Tibial nerve (tissue), 4 donors: ENCODE data around the gene CCDC88B. TPM values are rescaled to one million over a fixed set of nuclear protein-coding genes. Genes with fewer than 3 reads are reported as not detected.

Experiments used
- DNase-seq, 2 donors: peaks; one replicate each; pipeline ENCODE4 v3.0.0-alpha.2; 2019; ENCODE audit warnings: low spot score in 2 of 2
- H3K27ac ChIP-seq, 4 donors: fragments of 200-600 bp; sonication (generic) in 3 of 4; one replicate each; pipeline ENCODE4 v1.5.1; 2017 to 2019; ENCODE audit warnings: mild to moderate bottlenecking in 1 of 4
- H3K27me3 ChIP-seq, 2 donors: fragments of 200-600 bp; sonication (generic) in 1 of 2; one replicate each; pipeline versions ENCODE4 v1.5.1 to v1.6.0; 2017 to 2019
- H3K36me3 ChIP-seq, 3 donors: fragments of 200-600 bp; sonication (generic); one replicate each; pipeline ENCODE4 v1.5.1; 2018 to 2019
- H3K4me1 ChIP-seq, 4 donors: fragments of 200-600 bp; sonication (generic) in 3 of 4; one replicate each; pipeline ENCODE4 v1.5.1; 2017 to 2019
- H3K4me3 ChIP-seq, 4 donors: fragments of 200-600 bp; sonication (generic) in 3 of 4; one replicate each; pipeline ENCODE4 v1.5.1; 2017 to 2019; ENCODE audit warnings: mild to moderate bottlenecking in 1 of 4, moderate library complexity in 1 of 4
- H3K9me3 ChIP-seq, 4 donors: fragments of 200-600 bp; sonication (generic) in 3 of 4; one replicate each; pipeline ENCODE4 v1.5.1; 2017 to 2019
- CTCF ChIP-seq, 5 experiments: fragments of 200-600 bp in 3 of 5; fragments of 450-650 bp in 2 of 5; sonication (generic) in 3 of 5; IDR thresholded peaks; one replicate each; pipeline ENCODE4 v1.5.1; 2016 to 2019; ENCODE audit warnings: antibody characterized with exemption in 5 of 5, mild to moderate bottlenecking in 3 of 5, moderate library complexity in 2 of 5
- EP300 ChIP-seq, 2 donors: sonication (generic); formaldehyde crosslinking; IDR thresholded peaks; one replicate each; pipeline ENCODE4 v1.6.1; 2017; ENCODE audit warnings: antibody characterized with exemption in 2 of 2, mild to moderate bottlenecking in 1 of 2
- POLR2A ChIP-seq, 2 donors: fragments of 450-650 bp; IDR thresholded peaks; one replicate each; pipeline ENCODE4 v1.6.1; 2017; ENCODE audit warnings: antibody characterized with exemption in 2 of 2, mild to moderate bottlenecking in 2 of 2, moderate library complexity in 2 of 2
- WGBS, 2 donors: methylation state at CpG; one replicate each; pipeline ENCODE4 v1.1.5; 2018; 5-methylcytosine and 5-hydroxymethylcytosine counted together
- total RNA-seq, 4 donors: library from RNA; depleted of rRNA; stranded (reverse); fragments of >200 nt; gene quantifications; one replicate each; pipeline ENCODE4 v1.1.0, GENCODE V29; 2016

The CCDC88B gene
- total RNA-seq, 4 donors from 2014 or later: 6.9 to 48.0 (median 14.4) TPM

GRCh38 chr11:64303109-64304031 is 36.6 kb upstream of the CCDC88B start:
- Histone ChIP-seq H3K27ac (peak overlapping the region in 1 of 4 donors; percentile 88), H3K36me3 (peaks cover 0 to 7% (median 0%) of the 10 kb centered on the region in 3 donors), H3K9me3 (no peaks in the 10 kb centered on the region), H3K4me1 (peaks cover 0 to 54% (median 32%) of the 10 kb centered on the region in 4 donors), H3K27me3 (peaks cover 2 to 56% of the 10 kb centered on the region in 2 donors), H3K4me3 (no peak overlapping the region)
- no peak for DNase-seq
- no peak for TF ChIP-seq EP300 (IDR thresholded peaks at IDR 0.05)
- TF ChIP-seq CTCF (IDR thresholded peaks at IDR 0.05): no peak
- TF ChIP-seq POLR2A (IDR thresholded peaks at IDR 0.05): no peak
- WGBS, 2 donors: 78 to 87% methylated on average over 10 to 13 of the region's 13 CpGs

GRCh38 chr11:64304032-64304315 is 36.0 kb upstream of the CCDC88B start:
- no peak for DNase-seq
- 51 to 54% methylated on average over 5 of the region's 5 CpGs for WGBS, 2 donors

GRCh38 chr11:64304316-64305072 is 35.5 kb upstream of the CCDC88B start:
- TF ChIP-seq EP300 (IDR thresholded peaks at IDR 0.05): peak in 1 of 2 donors; percentile 31
- TF ChIP-seq CTCF (IDR thresholded peaks at IDR 0.05): peak; percentile 81 to 93 (median 84)
- no peak for TF ChIP-seq POLR2A (IDR thresholded peaks at IDR 0.05)
- Histone ChIP-seq H3K4me1 (peaks cover 0 to 47% (median 27%) of the 10 kb centered on the region in 4 donors), H3K27ac (peak overlapping the region; percentile 55 to 92 (median 85)), H3K36me3 (peaks cover 0 to 10% (median 0%) of the 10 kb centered on the region in 3 donors), H3K9me3 (no peaks in the 10 kb centered on the region), H3K27me3 (peaks cover 0 to 45% of the 10 kb centered on the region in 2 donors), H3K4me3 (peak overlapping the region; percentile 55 to 85 (median 72))
- 1% methylated on average over 38 to 40 of the region's 46 CpGs for WGBS, 2 donors
- peak; percentile 87 to 94 for DNase-seq

More at GRCh38 chr11:64304032-64304315, 36.0 kb upstream of the CCDC88B start:
- Histone ChIP-seq H3K27me3 (peaks cover 2 to 50% of the 10 kb centered on the region in 2 donors), H3K4me3 (peak overlapping the region in 3 of 4 donors; percentile 68 to 85 (median 76)), H3K9me3 (no peaks in the 10 kb centered on the region), H3K27ac (peak overlapping the region; percentile 55 to 92 (median 85)), H3K36me3 (peaks cover 0 to 9% (median 0%) of the 10 kb centered on the region in 3 donors), H3K4me1 (peaks cover 0 to 52% (median 32%) of the 10 kb centered on the region in 4 donors)
- TF ChIP-seq EP300 (IDR thresholded peaks at IDR 0.05): no peak
- TF ChIP-seq CTCF (IDR thresholded peaks at IDR 0.05): no peak
- TF ChIP-seq POLR2A (IDR thresholded peaks at IDR 0.05): no peak

GRCh38 chr11:64305075-64305690 is 34.8 kb upstream of the CCDC88B start, which contains the start of gene ESRRA:
TSS of gene ESRRA (plus strand) at chr11:64305524. CDS start at chr11:64307180, 1,656 bp downstream.
- Histone ChIP-seq H3K27ac (peak within 1 kb of the TSS; percentile 55 to 92 (median 85)), H3K4me3 (peak within 1 kb of the TSS; percentile 55 to 85 (median 72)), H3K36me3 (peaks cover 0 to 10% (median 0%) of the 10 kb centered on the region in 3 donors), H3K9me3 (no peaks in the 10 kb centered on the region), H3K27me3 (peaks cover 0 to 38% of the 10 kb centered on the region in 2 donors), H3K4me1 (peaks cover 0 to 40% (median 20%) of the 10 kb centered on the region in 4 donors)
- peak in 1 of 2 donors; percentile 49 for TF ChIP-seq POLR2A (IDR thresholded peaks at IDR 0.05)
- TF ChIP-seq EP300 (IDR thresholded peaks at IDR 0.05): peak in 1 of 2 donors; percentile 68
- TF ChIP-seq CTCF (IDR thresholded peaks at IDR 0.05): no peak
- peak; percentile 100 for DNase-seq
- WGBS, 2 donors: 1% methylated on average over 38 to 43 of the region's 81 CpGs
